Activated CD4-positive, CD25-positive, alpha-beta regulatory T cell treated with anti-CD3 and anti-CD28 coated beads, Interleukin-2, amount 50 U/mL, for 72 hours (primary cell): ENCODE measurements around the gene CYB561D1.
A peak's percentile ranks its signal among the peaks of the same experiment; 100 is the strongest.
"Not testable (repeated sequence)": the region's sequence is repeated elsewhere in the genome, so short reads cannot be mapped to it uniquely, and the experiment has no call there.

Source experiments
- DNase-seq: peaks from one replicate; pipeline ENCODE4 v3.0.0; 2021

The CYB561D1 gene

DNA sequence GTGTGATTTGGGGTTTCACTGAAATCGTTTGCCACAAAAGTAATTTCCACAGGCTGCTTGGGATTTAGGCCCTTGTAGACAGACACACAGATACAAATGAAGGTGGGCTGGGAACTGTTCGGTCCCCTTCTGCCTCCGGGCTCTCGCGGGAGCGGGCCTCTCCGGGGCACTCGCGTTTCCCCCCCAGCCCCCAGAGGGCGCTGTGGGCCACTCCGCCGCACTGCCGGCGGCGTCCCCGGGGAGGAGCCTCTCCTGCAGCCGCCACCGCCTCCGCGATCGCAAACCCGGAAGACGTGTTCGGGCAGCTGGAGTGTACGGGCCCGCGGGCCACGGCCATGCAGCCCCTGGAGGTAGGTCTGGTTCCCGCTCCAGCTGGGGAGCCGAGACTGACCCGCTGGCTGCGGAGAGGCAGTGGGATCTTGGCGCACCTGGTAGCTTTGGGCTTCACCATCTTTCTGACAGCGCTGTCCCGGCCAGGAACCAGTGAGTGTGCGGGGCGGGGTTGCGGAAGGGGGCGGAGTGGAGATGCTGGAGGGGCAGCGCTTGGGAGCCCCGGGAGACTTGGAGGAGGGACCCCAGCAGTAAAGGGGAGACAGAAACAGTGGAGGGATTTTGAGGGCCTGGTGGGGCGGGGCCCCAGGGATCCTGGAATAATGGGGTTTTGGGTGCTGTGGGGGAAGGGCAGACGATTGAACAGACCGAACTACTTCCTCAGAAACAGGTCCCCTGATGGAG is at the start of gene CYB561D1:
Gene CYB561D1, plus strand, starts transcription at position 290 of the 735 bp plus-strand sequence. Its CDS starts 46 bp downstream, at position 336.
- DNase-seq = peak; percentile 96

DNA sequence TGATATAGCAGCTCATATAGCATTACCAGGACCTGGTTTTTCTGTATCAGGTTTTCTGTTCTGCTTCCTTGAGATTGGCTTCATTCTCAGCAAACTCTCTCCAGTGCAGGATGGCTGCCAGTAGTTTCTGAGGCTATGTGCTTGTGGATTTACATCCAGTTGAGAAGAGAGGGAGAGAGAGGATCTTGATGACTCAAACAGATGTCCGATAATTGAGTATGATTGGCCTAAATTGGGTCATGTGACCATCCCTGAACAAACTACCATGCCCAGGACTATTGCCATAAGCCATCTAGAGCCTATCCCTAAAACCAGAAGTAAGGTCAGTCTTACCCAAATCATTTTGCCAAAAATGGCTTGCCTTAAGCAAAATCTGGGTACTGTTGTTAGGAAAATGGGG is 49.5 kb upstream of the CYB561D1 start:
- DNase-seq = no peak

DNA sequence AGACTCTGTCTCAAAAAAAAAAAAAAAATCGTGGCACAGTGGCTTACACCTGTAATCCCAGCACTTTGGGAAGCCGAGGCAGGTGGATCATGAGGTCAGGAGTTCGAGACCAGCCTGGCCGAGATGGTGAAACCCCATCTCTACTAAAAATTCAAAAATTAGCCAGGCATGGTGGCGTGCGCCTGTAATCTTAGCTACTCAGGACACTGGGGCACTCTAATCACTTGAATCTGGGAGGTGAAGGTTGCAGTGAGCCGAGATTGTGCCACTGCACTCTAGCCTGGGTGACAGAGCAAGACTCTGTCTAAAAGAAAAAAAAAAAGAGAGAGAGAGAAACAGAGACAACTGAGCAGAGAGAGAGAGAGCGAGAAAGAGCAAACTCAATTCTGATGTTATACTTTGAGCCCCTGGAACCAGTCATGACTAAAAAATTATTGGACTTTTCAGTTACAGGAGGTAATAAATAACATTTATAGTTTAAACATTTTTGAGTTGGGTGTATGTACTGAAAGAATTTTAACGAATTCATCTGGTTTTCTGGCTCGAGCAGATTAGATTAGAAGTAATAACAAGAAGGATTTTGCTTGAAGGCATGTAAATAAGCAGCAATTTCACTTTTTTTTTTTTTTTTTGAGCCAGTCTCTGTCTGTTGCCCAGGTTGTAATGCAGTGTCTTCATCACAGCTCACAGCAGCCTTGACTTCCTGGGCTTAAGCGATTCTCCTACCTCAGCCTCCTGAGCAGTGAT is 47.8 kb upstream of the CYB561D1 start:
- not testable (repeated sequence) for DNase-seq

DNA sequence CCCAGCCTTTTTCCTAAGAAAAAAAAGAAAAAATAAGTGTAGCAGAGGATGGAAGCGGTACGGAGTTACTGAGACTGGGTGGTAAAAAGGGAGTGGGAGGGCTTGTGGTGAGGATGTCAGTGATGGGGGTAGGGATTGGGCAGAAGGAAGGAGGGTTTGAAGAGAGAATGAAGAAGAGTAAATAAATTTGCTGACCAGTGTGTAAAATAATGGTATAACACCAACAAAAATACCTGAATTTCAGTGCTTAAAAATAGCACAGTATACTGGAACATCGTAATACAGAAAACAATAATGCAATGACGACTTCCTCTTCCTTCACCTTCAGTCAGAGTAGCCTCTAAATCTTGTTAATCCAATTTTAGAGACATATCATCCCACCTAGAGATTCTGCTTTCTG is 46.4 kb upstream of the CYB561D1 start:
- no peak for DNase-seq

DNA sequence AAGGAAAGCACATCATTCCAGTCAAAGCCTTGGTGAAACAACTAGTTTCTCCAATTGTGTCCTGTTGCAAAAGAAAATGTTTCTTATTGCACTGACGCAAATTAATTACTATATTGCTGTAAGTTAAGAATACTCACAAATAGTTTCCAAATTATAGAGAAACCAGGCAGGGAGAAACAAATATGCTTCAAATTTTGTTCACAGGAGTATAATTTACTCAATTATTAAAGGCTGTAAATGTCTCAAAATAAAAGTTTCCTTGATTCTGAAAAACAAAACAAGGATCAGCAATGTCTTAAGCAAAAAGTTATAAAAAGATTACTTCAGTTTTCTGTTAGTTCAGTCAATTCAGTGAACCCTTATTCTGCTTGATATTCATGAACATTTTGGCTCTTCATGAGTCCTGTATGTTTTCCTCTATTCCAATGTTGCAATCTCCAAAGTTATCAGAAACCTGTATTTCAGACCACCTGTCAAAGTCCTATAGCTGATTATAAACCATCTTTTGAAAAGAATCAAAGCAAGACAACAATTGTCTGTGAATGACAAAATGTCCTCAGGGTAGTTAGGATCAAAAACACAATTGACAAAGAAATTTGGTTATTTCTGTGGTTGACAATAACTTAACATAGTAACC is 39.3 kb upstream of the CYB561D1 start:
- no peak for DNase-seq

- DNase-seq = no peak
Measured at GRCh38 chr1:109457819-109458218, 36.1 kb upstream of the CYB561D1 start.

GRCh38 chr1:109466125-109466451 is 27.8 kb upstream of the CYB561D1 start:
- no peak for DNase-seq

GRCh38 chr1:109466452-109467300 is 27.2 kb upstream of the CYB561D1 start, which contains the start of gene SYPL2:
Gene SYPL2, plus strand, starts transcription at chr1:109466546. Its CDS starts 298 bp downstream, at chr1:109466844.
- no peak for DNase-seq

DNA sequence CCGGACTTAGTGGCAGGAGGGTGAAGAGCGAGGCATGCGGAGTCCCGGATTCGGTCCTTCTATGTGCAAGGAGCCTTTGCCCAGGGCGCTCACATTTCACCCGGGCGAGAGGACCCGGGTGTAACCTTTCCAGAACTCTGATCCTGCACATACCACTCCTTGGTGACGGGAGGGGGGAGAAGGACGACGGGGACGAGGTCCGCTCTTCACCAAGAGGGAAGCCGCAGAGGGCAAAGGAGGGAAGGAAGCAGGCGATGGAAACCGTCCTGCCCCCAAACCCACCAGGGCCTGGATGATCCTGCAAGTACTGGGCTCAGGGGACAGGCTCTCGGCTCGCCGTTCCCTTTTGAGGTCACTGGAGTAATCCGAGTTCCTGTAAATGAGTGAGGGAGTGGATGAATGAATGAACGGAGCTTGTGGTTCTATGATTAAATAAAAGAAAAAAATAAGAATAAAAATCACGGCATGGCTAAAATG is 26.6 kb upstream of the CYB561D1 start:
- no peak for DNase-seq

DNA sequence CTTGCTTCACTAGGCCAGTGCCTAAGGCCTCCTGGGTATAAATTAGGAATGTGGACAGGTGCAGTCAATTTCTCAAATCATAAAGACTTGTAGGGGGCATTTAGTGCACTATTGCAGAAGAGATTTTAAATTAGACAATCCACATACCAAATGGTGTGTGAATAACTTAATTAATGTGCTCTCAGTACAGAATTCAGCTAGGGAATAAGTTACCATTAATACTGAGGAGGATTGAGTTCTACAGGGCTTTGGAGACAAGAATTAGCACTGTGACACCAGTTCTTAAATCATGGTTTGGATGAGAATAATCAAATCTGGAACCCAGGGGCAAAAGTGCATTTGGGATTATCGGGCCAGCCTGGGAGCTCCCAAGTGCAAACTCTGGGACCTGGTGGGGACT is 25.8 kb upstream of the CYB561D1 start:
- no peak for DNase-seq

GRCh38 chr1:109468903-109469302 is 25.0 kb upstream of the CYB561D1 start:
- DNase-seq = no peak

DNA sequence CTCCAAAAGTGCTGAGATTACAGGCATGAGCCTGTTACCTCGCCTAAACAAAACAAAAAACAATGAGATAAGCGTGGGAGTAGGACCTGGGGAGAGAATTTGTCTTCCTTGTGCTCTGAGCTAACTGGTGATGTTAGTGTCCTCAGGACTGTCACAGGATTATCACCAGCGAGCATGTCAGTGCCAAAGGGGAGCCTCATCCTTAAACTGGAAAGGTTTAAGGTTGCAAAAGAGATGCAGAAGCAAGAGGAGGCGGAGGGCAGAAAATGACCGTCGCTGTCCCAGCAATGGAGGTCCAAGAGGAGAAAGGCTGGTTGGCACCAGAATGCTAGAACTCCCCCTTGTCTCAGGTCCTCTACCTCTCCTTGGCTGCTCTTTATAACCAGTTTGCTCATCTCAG is 23.6 kb upstream of the CYB561D1 start:
- no peak for DNase-seq

- no peak for DNase-seq
Measured at GRCh38 chr1:109472779-109473178, 21.1 kb upstream of the CYB561D1 start.

GRCh38 chr1:109473284-109474057 is 20.4 kb upstream of the CYB561D1 start:
- DNase-seq = not testable (repeated sequence)

GRCh38 chr1:109474697-109475096 is 19.2 kb upstream of the CYB561D1 start:
- DNase-seq = no peak

DNA sequence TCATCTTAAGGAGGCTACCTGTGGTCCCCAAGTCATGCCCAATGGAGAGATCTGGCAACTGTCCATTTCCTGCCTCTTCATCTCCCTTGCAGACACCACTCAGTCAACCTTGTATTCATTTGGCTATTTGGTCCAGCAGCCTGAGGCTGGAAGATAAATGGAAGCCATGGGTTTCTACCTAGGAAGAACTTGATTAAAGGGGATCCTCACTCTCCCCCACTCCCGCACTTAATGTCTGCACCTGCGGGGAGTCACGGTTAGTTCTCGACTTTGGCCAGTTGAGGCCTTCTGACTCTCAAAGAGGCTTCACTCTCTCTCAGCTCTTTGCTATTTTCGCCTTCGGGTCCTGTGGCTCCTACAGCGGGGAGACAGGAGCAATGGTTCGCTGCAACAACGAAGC is 18.6 kb upstream of the CYB561D1 start:
- no peak for DNase-seq

DNA sequence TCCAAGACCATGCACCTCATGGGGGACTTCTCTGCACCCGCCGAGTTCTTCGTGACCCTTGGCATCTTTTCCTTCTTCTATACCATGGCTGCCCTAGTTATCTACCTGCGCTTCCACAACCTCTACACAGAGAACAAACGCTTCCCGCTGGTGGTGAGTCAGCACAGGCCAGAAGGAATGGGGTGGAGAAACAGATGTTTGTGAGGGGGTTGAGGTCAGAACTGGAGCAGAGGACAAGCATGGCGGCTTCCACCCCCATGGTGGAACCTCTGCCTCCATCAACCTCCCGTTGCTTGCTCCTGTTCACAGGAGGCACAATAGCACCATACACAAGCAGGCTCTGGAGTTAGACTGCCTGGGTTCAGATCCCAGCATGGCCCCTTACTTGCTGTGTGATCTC is 17.1 kb upstream of the CYB561D1 start:
- DNase-seq = no peak

GRCh38 chr1:109477821-109478220 is 16.1 kb upstream of the CYB561D1 start:
- no peak for DNase-seq

- no peak for DNase-seq
Measured at GRCh38 chr1:109478806-109479205, 15.1 kb upstream of the CYB561D1 start.

DNA sequence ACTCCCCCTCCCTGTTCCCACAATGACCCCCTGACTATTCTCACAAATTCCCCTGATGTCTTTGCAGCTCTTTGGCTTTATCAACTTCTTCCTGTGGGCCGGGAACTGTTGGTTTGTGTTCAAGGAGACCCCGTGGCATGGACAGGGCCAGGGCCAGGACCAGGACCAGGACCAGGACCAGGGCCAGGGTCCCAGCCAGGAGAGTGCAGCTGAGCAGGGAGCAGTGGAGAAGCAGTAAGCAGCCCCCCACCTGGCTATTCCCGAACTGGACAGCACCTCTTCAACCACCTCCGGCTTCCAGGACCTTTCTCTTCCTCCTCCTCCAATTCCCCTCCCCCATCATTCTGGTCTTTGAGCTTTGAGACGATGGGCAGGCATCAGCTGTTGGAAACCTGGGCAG is 14.6 kb upstream of the CYB561D1 start:
- no peak for DNase-seq

DNA sequence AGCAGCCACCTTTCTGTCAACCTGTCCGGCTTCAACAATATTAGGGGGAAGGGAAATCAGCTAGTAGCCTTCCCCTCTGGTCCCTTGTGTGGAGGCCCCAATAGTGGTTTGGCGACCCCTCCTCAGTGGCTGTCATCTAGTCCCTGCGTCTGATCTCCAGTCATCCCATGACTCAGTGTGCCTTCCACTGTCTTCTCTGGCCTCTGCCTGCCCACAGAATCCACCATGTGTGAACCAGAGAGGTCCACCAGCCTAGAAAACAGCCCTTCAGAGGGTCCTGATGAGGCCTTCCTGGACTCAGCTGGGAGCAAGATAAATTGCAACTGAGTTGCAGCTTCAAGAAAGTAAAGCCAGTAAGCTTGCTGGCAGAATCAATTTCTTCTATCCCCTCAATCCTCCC is 14.0 kb upstream of the CYB561D1 start:
- DNase-seq = no peak

DNA sequence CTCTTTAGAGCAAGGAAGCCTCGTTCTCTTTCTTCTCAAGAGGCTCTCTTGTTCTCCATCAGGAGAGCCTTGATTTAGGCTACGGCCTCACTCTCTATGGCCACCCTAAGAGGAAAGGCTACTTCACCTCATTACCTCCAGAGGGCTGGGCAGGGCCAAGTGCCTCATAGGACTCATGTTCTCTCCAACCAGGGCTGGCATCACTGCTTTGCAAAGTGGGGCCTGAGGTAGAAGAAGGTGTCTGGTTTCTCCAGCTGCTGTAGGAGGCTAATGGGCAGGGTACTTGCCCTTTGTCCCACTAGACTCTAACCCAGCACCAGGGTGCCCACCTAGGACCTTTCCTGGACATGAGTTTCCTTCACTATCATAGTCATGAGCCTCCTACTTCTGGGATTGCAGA is 12.2 kb upstream of the CYB561D1 start:
- DNase-seq = no peak
